ENCODE data around the gene SCYL1. TPM values are rescaled to one million over a fixed set of nuclear protein-coding genes. Genes with fewer than 3 reads are reported as not detected.

SCYL1 gene
- polyA plus RNA-seq, 3 donors from 2014 or later, result 17.8 to 52.5 (median 23.3) TPM

- no peak for DNase-seq
- H3K36me3 Mint-ChIP-seq, result no peaks in the 10 kb centered on the region
- no peak overlapping the region for H3K27ac Mint-ChIP-seq
- peaks cover under 1 to 2% (median 2%) of the 10 kb centered on the region in 3 donors for H3K27me3 Mint-ChIP-seq (ENCODE audit: low read depth in 3 of 3)
- no peak overlapping the region for H3K4me3 Mint-ChIP-seq
- H3K9me3 Mint-ChIP-seq, result no peaks in the 10 kb centered on the region
- peaks cover 5% of the 10 kb centered on the region in 2 donors for H3K4me1 Mint-ChIP-seq
Measured at GRCh38 chr11:65489035-65489705, 35.7 kb upstream of the SCYL1 start.

- no peak for DNase-seq
- Mint-ChIP-seq H3K27me3 (ENCODE audit: low read depth in 3 of 3) (peaks cover 0 to 2% (median 2%) of the 10 kb centered on the region in 3 donors), H3K9me3 (no peaks in the 10 kb centered on the region), H3K27ac (no peak overlapping the region), H3K4me3 (no peak overlapping the region), H3K36me3 (no peaks in the 10 kb centered on the region), H3K4me1 (peaks cover 5% of the 10 kb centered on the region in 2 donors)
Measured at GRCh38 chr11:65489706-65490320, 35.1 kb upstream of the SCYL1 start.

GRCh38 chr11:65491163-65491465 is 33.8 kb upstream of the SCYL1 start:
- H3K4me1 Mint-ChIP-seq, result peaks cover 7% of the 10 kb centered on the region in 2 donors
- H3K27me3 Mint-ChIP-seq (ENCODE audit: low read depth in 3 of 3), result peaks cover 0 to 2% (median 2%) of the 10 kb centered on the region in 3 donors
- no peak overlapping the region for H3K4me3 Mint-ChIP-seq

GRCh38 chr11:65491614-65492386 is 33.1 kb upstream of the SCYL1 start:
- no peaks in the 10 kb centered on the region for H3K36me3 Mint-ChIP-seq
- H3K9me3 Mint-ChIP-seq, result no peaks in the 10 kb centered on the region
- DNase-seq, result no peak
- H3K27ac Mint-ChIP-seq, result no peak overlapping the region
- peaks cover 14% of the 10 kb centered on the region in 2 donors for H3K4me1 Mint-ChIP-seq
- peaks cover 0 to 5% (median 0%) of the 10 kb centered on the region in 3 donors for H3K27me3 Mint-ChIP-seq (ENCODE audit: low read depth in 3 of 3)
- no peak overlapping the region for H3K4me3 Mint-ChIP-seq

More at GRCh38 chr11:65491163-65491465, 33.8 kb upstream of the SCYL1 start:
- H3K9me3 Mint-ChIP-seq, result no peaks in the 10 kb centered on the region
- H3K27ac Mint-ChIP-seq, result no peak overlapping the region
- H3K36me3 Mint-ChIP-seq, result no peaks in the 10 kb centered on the region
- DNase-seq, result no peak

- H3K27me3 Mint-ChIP-seq (ENCODE audit: low read depth in 3 of 3), result peaks cover 0 to 5% (median 5%) of the 10 kb centered on the region in 3 donors
- no peak overlapping the region for H3K27ac Mint-ChIP-seq
- H3K4me3 Mint-ChIP-seq, result no peak overlapping the region
- peaks cover 19% of the 10 kb centered on the region in 2 donors for H3K4me1 Mint-ChIP-seq
- H3K9me3 Mint-ChIP-seq, result no peaks in the 10 kb centered on the region
- no peak for DNase-seq
- H3K36me3 Mint-ChIP-seq, result no peaks in the 10 kb centered on the region
Measured at GRCh38 chr11:65492387-65492636, 32.6 kb upstream of the SCYL1 start.

GRCh38 chr11:65492637-65493366 is 32.1 kb upstream of the SCYL1 start:
- Mint-ChIP-seq H3K27ac (peak overlapping the region in 2 of 6 donors; percentile 49 to 65), H3K4me1 (peaks cover 16 to 17% of the 10 kb centered on the region in 2 donors), H3K4me3 (no peak overlapping the region), H3K36me3 (no peaks in the 10 kb centered on the region), H3K27me3 (ENCODE audit: low read depth in 3 of 3) (peaks cover 0 to 6% (median 5%) of the 10 kb centered on the region in 3 donors), H3K9me3 (no peaks in the 10 kb centered on the region)
- DNase-seq, result no peak

- Mint-ChIP-seq H3K27ac (peak overlapping the region in 1 of 6 donors; percentile 65), H3K36me3 (no peaks in the 10 kb centered on the region), H3K27me3 (ENCODE audit: low read depth in 3 of 3) (peaks cover 0 to 6% (median 5%) of the 10 kb centered on the region in 3 donors), H3K9me3 (no peaks in the 10 kb centered on the region), H3K4me1 (peaks cover 17 to 19% of the 10 kb centered on the region in 2 donors), H3K4me3 (no peak overlapping the region)
- no peak for DNase-seq
Measured at GRCh38 chr11:65493367-65494176, 31.3 kb upstream of the SCYL1 start.

GRCh38 chr11:65496304-65497140 is 28.4 kb upstream of the SCYL1 start:
- no peak for DNase-seq
- Mint-ChIP-seq H3K27ac (peak overlapping the region in 1 of 6 donors; percentile 98), H3K36me3 (no peaks in the 10 kb centered on the region), H3K4me1 (peaks cover 19 to 25% of the 10 kb centered on the region in 2 donors), H3K27me3 (ENCODE audit: low read depth in 3 of 3) (peaks cover 0 to 8% (median 5%) of the 10 kb centered on the region in 3 donors), H3K4me3 (no peak overlapping the region), H3K9me3 (no peaks in the 10 kb centered on the region)

- peak; percentile 95 to 97 (median 97) for DNase-seq
- Mint-ChIP-seq H3K27me3 (ENCODE audit: low read depth in 3 of 3) (peaks cover 0 to 12% (median 5%) of the 10 kb centered on the region in 3 donors), H3K9me3 (no peaks in the 10 kb centered on the region), H3K4me3 (no peak overlapping the region), H3K4me1 (peaks cover 21 to 34% of the 10 kb centered on the region in 2 donors), H3K27ac (peak overlapping the region in 1 of 6 donors; percentile 98), H3K36me3 (no peaks in the 10 kb centered on the region)
Measured at GRCh38 chr11:65497141-65498041, 27.5 kb upstream of the SCYL1 start.

- H3K36me3 Mint-ChIP-seq, result no peaks in the 10 kb centered on the region
- peak; percentile 73 to 82 (median 80) for DNase-seq
- peaks cover 26 to 41% of the 10 kb centered on the region in 2 donors for H3K4me1 Mint-ChIP-seq
- no peak overlapping the region for H3K27ac Mint-ChIP-seq
- no peaks in the 10 kb centered on the region for H3K9me3 Mint-ChIP-seq
- no peak overlapping the region for H3K4me3 Mint-ChIP-seq
- peaks cover 0 to 13% (median 10%) of the 10 kb centered on the region in 3 donors for H3K27me3 Mint-ChIP-seq (ENCODE audit: low read depth in 3 of 3)
Measured at GRCh38 chr11:65498042-65498726, 26.7 kb upstream of the SCYL1 start.

GRCh38 chr11:65498727-65498976 is 26.2 kb upstream of the SCYL1 start:
- Mint-ChIP-seq H3K9me3 (no peaks in the 10 kb centered on the region), H3K36me3 (peaks cover 0 to 3% (median 3%) of the 10 kb centered on the region in 3 donors), H3K4me3 (no peak overlapping the region), H3K4me1 (peaks cover 28 to 46% of the 10 kb centered on the region in 2 donors), H3K27me3 (ENCODE audit: low read depth in 3 of 3) (peaks cover 0 to 13% (median 10%) of the 10 kb centered on the region in 3 donors), H3K27ac (no peak overlapping the region)
- no peak for DNase-seq

All from immature natural killer cell (primary cell).